Mesothelial cell of epicardium (in vitro differentiated cells): ENCODE results near the gene APOBEC3B. TPM values are rescaled to one million over a fixed set of nuclear protein-coding genes. Genes with fewer than 3 reads are reported as not detected.
"Not testable (repeated sequence)": the region's sequence is repeated elsewhere in the genome, so short reads cannot be mapped to it uniquely, and the experiment has no call there.

Source experiments
- DNase-seq, 2 experiments: peaks; one replicate each; pipeline ENCODE4 v3.0.0; 2021; ENCODE audit warnings: low spot score in 2 of 2; ENCODE audit not compliant: unreplicated experiment in 2 of 2
- H3K27ac Mint-ChIP-seq: 2 replicates; pipeline ENCODE4 v1.8.0; 2021; ENCODE audit warnings: mixed read lengths
- H3K27me3 Mint-ChIP-seq: 2 replicates; pipeline ENCODE4 v1.8.0; 2021; ENCODE audit warnings: low read depth, mixed read lengths
- H3K36me3 Mint-ChIP-seq: 2 replicates; pipeline ENCODE4 v1.8.0; 2021; ENCODE audit warnings: mixed read lengths
- H3K4me1 Mint-ChIP-seq: 2 replicates; pipeline ENCODE4 v1.8.0; 2021; ENCODE audit warnings: mixed read lengths
- H3K4me3 Mint-ChIP-seq: 2 replicates; pipeline ENCODE4 v1.8.0; 2021; ENCODE audit warnings: mild to moderate bottlenecking, moderate library complexity, mixed read lengths
- H3K9me3 Mint-ChIP-seq: 2 replicates; pipeline ENCODE4 v1.8.0; 2021; ENCODE audit warnings: mixed read lengths
- total RNA-seq: library from RNA; stranded (reverse); gene quantifications from 3 replicates; pipeline ENCODE4 v1.2.1, GENCODE V29; 2021
- TF ChIP-seq, protein P1 (sequence below): fragments of 200-600 bp; sonication (generic); IDR thresholded peaks from one replicate; pipeline ENCODE4 v1.5.0; 2021; ENCODE audit warnings: antibody characterized with exemption; ENCODE audit not compliant: unreplicated experiment

The APOBEC3B gene
- total RNA-seq, 1 donor from 2014 or later, result 4.3 TPM

GRCh38 chr22:39010946-39011345 is 28.8 kb downstream of the APOBEC3B start:
- no peak overlapping the region for H3K27ac Mint-ChIP-seq
- H3K36me3 Mint-ChIP-seq, result no peaks in the 10 kb centered on the region
- no peaks in the 10 kb centered on the region for H3K27me3 Mint-ChIP-seq
- H3K4me3 Mint-ChIP-seq, result no peak overlapping the region
- H3K4me1 Mint-ChIP-seq, result peaks cover 40% of the 10 kb centered on the region
- TF ChIP-seq, protein P1, sequence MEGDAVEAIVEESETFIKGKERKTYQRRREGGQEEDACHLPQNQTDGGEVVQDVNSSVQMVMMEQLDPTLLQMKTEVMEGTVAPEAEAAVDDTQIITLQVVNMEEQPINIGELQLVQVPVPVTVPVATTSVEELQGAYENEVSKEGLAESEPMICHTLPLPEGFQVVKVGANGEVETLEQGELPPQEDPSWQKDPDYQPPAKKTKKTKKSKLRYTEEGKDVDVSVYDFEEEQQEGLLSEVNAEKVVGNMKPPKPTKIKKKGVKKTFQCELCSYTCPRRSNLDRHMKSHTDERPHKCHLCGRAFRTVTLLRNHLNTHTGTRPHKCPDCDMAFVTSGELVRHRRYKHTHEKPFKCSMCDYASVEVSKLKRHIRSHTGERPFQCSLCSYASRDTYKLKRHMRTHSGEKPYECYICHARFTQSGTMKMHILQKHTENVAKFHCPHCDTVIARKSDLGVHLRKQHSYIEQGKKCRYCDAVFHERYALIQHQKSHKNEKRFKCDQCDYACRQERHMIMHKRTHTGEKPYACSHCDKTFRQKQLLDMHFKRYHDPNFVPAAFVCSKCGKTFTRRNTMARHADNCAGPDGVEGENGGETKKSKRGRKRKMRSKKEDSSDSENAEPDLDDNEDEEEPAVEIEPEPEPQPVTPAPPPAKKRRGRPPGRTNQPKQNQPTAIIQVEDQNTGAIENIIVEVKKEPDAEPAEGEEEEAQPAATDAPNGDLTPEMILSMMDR, result no peak
- no peak for DNase-seq
- peaks cover 3% of the 10 kb centered on the region for H3K9me3 Mint-ChIP-seq

- H3K9me3 Mint-ChIP-seq, result no peaks in the 10 kb centered on the region
- peak overlapping the region; percentile 40 for H3K4me3 Mint-ChIP-seq
- DNase-seq, result no peak
- H3K36me3 Mint-ChIP-seq, result peaks cover 2% of the 10 kb centered on the region
- peak overlapping the region; percentile 77 for H3K27ac Mint-ChIP-seq
- TF ChIP-seq, protein P1, result no peak
- H3K4me1 Mint-ChIP-seq, result peaks cover 43% of the 10 kb centered on the region
- H3K27me3 Mint-ChIP-seq, result no peaks in the 10 kb centered on the region
These were observed 30.7 kb downstream of the APOBEC3B start for GRCh38 chr22:39012533-39013511.

GRCh38 chr22:39013561-39013941 is 31.4 kb downstream of the APOBEC3B start:
- H3K27ac Mint-ChIP-seq, result peak overlapping the region; percentile 96
- H3K4me1 Mint-ChIP-seq, result peaks cover 45% of the 10 kb centered on the region
- peak overlapping the region; percentile 75 for H3K4me3 Mint-ChIP-seq

DNA sequence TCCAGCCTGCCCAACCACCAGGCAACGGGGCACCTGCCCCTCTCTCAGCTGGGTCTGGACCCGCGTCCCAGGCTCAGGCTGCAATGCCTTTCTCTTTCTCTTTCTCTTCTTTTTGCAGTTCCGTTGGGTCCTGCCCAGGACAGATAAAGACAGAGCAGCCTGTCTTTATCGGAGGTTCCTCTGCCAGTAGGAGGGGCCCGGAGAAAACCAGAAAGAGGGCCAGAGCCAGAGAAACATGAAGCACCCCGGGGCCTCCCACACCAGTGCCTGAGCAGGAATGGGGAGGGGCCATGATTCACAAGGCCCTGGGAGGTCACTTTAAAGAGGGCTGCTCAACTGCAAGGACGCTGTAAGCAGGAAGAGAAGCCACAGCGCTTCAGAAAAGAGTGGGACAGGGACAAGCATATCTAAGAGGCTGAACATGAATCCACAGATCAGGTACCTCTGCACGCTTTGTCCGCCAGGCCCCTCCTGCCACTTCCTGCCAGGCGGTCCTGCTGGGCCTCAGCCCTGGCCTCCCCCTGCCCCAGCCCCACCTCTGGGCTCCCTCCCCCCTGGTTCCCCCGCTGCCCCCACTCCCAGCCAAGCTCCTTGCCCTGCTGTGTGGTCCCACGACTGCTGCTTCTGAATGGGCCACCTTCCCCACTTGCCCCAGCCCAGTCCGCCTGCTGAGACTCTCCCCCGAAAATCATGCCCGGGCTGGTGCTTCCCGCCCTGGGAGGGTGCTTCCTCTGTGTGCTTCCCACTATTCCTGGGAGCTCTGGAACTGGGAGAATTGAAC is 32.0 kb downstream of the APOBEC3B start, which contains the start of gene APOBEC3C:
APOBEC3C (plus strand) TSS at position 316 of the 781 bp plus-strand sequence; CDS start at position 422, 106 bp downstream.
- TF ChIP-seq, protein P1, result no peak
- Mint-ChIP-seq H3K27ac (peak within 1 kb of the TSS; percentile 96), H3K9me3 (no peaks in the 10 kb centered on the region), H3K4me3 (peak within 1 kb of the TSS; percentile 75), H3K4me1 (peaks cover 45% of the 10 kb centered on the region), H3K36me3 (peaks cover 2% of the 10 kb centered on the region), H3K27me3 (no peaks in the 10 kb centered on the region)
- peak in 1 of 2 experiments; percentile 65 for DNase-seq

More at GRCh38 chr22:39013561-39013941, 31.4 kb downstream of the APOBEC3B start:
- H3K27me3 Mint-ChIP-seq, H3K9me3 Mint-ChIP-seq, H3K36me3 Mint-ChIP-seq, DNase-seq: not testable (repeated sequence)

GRCh38 chr22:39014723-39015121 is 32.6 kb downstream of the APOBEC3B start:
- peaks cover 48% of the 10 kb centered on the region for H3K4me1 Mint-ChIP-seq
- peak overlapping the region; percentile 75 for H3K4me3 Mint-ChIP-seq
- not testable (repeated sequence) for H3K27me3 Mint-ChIP-seq, H3K36me3 Mint-ChIP-seq, DNase-seq, H3K9me3 Mint-ChIP-seq
- H3K27ac Mint-ChIP-seq, result peak overlapping the region; percentile 96

- H3K4me3 Mint-ChIP-seq, result no peak overlapping the region
- no peaks in the 10 kb centered on the region for H3K27me3 Mint-ChIP-seq
These were observed 34.4 kb downstream of the APOBEC3B start for GRCh38 chr22:39016592-39016991.

More at GRCh38 chr22:39016592-39016991, 34.4 kb downstream of the APOBEC3B start:
- Mint-ChIP-seq H3K4me1 (peaks cover 62% of the 10 kb centered on the region), H3K9me3 (no peaks in the 10 kb centered on the region), H3K27ac (no peak overlapping the region), H3K36me3 (peaks cover 2% of the 10 kb centered on the region)
- DNase-seq, result no peak
- TF ChIP-seq, protein P1, result no peak
